NCI-H1048 (cell line): ENCODE results near the gene PDIA2.
"Not testable (repeated sequence)": the region's sequence is repeated elsewhere in the genome, so short reads cannot be mapped to it uniquely, and the experiment has no call there.

Experiments
- DNase-seq: peaks from one replicate; lab custom pipeline; 2025; lab: John Stamatoyannopoulos, UW

PDIA2 gene, protein sequence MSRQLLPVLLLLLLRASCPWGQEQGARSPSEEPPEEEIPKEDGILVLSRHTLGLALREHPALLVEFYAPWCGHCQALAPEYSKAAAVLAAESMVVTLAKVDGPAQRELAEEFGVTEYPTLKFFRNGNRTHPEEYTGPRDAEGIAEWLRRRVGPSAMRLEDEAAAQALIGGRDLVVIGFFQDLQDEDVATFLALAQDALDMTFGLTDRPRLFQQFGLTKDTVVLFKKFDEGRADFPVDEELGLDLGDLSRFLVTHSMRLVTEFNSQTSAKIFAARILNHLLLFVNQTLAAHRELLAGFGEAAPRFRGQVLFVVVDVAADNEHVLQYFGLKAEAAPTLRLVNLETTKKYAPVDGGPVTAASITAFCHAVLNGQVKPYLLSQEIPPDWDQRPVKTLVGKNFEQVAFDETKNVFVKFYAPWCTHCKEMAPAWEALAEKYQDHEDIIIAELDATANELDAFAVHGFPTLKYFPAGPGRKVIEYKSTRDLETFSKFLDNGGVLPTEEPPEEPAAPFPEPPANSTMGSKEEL

GRCh38 chr16:283033-283805 is at the start of gene PDIA2:
PDIA2 (plus strand) TSS chr16:283164; CDS start chr16:283170, 6 bp downstream.
- DNase-seq, result no peak

DNA sequence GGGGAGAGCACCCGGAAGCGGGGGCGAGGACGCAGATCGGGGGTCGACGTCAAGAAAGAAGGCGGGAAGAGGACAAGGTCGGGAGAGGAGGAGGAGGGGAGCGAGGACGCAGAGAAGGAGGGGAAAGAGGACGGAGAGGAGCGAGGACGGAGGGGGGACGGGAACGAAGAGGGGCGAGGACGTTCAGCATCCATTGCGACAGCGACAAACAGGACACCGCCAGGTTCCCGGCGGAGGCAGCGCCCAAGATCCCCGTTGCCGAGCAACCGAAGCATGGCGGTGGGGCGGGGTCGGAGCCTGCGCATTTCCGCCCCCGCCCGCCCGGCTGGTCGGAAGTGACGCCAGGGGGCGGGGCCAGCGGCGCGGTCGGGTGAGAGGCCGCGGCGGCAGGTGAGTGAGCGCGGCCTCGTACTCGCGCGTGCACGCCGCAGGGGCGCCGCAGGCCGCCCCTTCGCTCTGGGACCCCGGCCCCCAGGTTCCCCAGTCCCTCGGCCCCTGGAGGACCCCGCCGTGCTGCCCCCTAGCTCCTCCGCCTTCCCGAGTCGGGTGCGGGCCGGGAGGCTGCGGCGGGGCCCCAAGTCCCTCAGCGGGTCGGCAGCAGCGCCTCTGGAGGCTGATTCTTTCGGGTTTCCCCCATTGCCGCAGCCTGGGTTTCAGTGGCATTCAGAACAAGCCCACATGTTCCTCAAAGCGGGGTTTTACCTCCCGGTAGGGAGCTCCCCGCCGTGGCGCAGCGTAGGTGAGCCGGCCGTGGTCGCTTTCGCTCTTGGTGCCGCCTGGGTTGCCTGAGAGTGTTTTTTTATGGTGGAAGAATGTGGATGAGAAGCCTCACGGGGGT is 48.3 kb upstream of the PDIA2 start, which contains the start of gene FAM234A:
FAM234A (plus strand) TSS at position 354 of the 838 bp plus-strand sequence. CDS start 19,593 bp downstream, outside the sequence.
- DNase-seq, result peak; percentile 27

GRCh38 chr16:239948-240277 is 43.1 kb upstream of the PDIA2 start:
- DNase-seq, result no peak

DNA sequence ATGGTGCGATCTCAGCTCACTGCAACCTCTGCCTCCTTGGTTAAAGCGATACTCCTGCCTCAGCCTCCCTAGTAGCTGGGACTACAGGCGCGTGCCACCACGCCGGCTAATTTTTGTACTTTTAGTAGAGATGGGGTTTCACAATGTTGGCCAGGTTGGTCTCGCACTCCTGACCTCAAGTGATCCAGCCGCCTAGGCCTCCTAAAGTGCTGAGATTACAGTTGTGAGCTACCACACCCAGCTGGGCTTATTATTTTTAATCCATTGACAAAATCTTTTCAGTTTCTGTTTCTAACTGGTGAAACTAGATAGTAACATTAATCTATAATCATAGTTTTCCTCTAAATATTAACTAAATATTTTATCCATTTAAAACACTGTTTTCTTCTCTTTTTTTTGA is 42.4 kb upstream of the PDIA2 start:
- no peak for DNase-seq

GRCh38 chr16:242281-242680 is 40.7 kb upstream of the PDIA2 start:
- no peak for DNase-seq

GRCh38 chr16:243348-243747 is 39.6 kb upstream of the PDIA2 start:
- DNase-seq, result no peak

- no peak for DNase-seq
These were observed 37.9 kb upstream of the PDIA2 start for GRCh38 chr16:245105-245504.

DNA sequence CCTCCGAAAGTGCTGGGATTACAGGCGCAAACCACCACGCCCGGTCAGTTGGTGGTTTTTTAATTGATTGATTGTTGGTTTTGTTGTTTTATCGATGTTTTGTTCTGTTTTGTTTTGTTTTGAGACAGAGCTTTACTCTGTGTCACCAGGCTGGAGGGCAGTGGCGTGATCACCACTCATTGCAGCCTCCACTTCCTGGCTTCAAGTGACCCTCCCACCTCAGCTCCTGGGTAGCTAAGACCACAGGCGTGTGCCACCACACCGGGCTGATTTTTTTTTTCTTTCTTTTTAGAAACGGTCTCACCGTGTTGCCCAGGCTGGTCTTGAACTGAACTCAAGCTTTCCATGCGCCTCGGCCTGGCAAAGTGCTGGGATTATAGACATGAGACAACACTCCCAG is 35.9 kb upstream of the PDIA2 start:
- DNase-seq, result no peak

GRCh38 chr16:249431-249830 is 33.5 kb upstream of the PDIA2 start:
- DNase-seq, result no peak

DNA sequence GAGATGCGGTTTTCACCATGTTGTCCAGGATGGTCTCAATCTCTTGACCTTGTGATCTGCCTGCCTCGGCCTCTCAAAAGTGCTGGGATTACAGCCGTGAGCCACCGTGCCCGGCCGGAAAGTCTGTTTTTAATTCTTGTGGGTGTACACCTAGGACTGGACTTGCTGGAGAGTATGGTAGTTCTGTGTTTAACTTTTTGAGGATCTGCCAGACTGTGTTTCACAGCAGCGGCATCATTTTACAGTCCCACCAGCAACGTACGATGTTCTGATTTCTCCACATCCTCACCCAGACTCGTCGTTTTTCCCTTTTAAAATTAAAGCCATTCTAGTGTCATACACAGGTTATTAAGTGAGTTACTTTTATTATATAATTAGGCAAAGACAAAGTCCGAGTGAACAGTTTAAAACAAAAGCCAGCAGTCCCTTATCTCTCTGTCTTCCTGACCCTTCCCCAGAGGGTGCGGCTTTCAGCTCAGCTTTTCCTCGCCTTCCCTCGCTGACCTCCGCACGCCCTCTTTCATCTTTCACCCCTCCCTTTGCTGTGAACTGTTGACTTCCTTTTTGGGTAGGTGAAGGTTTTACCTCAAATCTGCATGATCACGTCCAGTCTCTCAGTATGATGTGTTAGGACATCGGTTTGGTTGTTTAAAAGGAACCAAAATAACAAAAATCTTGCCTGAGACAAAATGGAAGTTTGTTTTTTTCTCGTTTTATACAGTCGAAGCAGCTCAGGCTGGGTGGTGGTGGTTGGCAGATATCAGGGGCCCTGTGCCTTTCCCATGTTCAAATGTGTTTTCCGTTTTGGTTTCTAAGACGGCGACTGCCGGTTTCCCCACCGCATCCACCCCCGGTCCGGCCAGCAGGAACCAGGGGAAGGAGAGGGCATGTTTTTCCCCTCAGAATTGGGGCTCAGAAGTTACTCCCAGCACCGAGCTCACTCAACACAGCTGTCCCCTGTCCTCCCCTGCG is 30.3 kb upstream of the PDIA2 start:
- no peak for DNase-seq

DNA sequence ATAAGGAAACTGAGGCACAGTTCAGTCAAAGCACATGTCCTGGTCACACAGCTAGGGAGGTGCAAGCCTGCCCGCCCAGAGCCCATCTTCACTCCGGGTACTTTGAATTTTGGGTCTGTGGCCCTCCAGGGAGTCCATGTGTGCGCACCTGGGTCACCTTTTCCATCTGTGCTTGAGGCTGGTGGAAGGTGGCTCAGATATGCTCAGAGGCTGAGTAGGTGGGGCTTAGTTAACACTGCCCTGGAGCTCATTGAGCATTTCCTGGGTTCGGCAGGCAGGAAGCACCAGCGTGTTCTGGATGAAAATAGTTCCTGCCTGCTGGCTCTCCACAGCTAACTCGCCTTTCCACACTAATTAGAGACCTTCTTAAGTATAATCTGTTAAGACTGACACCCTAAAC is 29.1 kb upstream of the PDIA2 start:
- no peak for DNase-seq

GRCh38 chr16:254461-254860 is 28.5 kb upstream of the PDIA2 start:
- no peak for DNase-seq

GRCh38 chr16:255183-255582 is 27.8 kb upstream of the PDIA2 start:
- no peak for DNase-seq

- DNase-seq, result not testable (repeated sequence)
These were observed 24.9 kb upstream of the PDIA2 start for GRCh38 chr16:258091-258490.

DNA sequence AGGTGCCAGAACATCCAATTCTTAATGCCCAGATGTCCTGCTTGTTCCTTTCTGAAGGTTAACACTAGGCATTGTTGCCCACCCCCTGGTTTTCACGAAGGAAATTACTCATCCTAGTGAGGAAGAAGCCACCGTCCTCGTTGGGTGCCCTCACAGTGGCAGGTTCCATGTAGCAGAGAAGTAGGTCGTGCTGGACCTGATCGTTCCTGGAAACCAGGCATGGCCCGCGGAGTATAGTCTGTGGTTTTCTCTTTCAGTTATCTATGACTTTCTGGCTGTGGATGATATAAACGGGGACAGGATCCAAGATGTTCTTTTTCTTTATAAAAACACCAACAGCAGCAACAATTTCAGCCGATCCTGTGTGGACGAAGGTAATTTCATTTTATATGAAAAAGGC is 23.7 kb upstream of the PDIA2 start:
- no peak for DNase-seq

GRCh38 chr16:259814-260253 is 23.1 kb upstream of the PDIA2 start:
- DNase-seq, result no peak

DNA sequence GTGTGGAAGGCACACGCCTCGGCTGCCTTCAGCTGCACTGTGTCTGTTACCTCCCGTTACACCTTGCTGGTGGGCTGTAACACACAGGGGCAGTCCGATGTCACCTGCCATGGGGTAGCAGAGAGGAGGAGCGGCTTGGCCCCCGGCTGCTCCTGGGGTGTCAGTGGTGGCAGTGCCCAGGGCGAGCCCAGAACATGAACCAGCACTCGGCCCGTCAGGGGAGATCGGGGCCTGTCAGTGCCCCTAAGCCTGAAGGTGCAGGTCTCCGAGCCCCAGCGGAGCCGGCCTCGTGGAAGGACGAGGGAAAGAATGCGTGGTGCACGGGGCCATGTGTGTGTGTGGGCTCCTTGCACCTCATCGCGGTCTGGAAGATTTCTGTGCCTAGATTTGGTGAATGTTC is 22.6 kb upstream of the PDIA2 start:
- DNase-seq, result no peak

- no peak for DNase-seq
These were observed 21.8 kb upstream of the PDIA2 start for GRCh38 chr16:261031-261691.

- no peak for DNase-seq
These were observed 20.7 kb upstream of the PDIA2 start for GRCh38 chr16:262121-262745.
